Endothelial cell of umbilical vein (primary cell): Measurements from ENCODE around the gene USB1.

Source experiments
- CTCF ChIP-seq, 2 donors: IDR thresholded peaks; 1 replicate in 1 of 2; 2 replicates in 1 of 2; pipeline ENCODE4 v1.5.1; 2011; ENCODE audit warnings: low read length in 2 of 2, mild to moderate bottlenecking in 2 of 2, moderate library complexity in 2 of 2, control low read depth in 1 of 2, inconsistent platforms in 1 of 2, low read depth in 1 of 2; ENCODE audit not compliant: insufficient read depth in 1 of 2; ENCODE audit errors: extremely low read depth in 1 of 2
- MYC ChIP-seq: IDR thresholded peaks from one replicate; pipeline ENCODE4 v1.6.1; 2011; ENCODE audit warnings: mild to moderate bottlenecking, low read depth, low read length
- POLR2A ChIP-seq: IDR thresholded peaks from 2 replicates; pipeline ENCODE4 v1.6.1; 2012; ENCODE audit warnings: low read depth, mild to moderate bottlenecking, control low read depth, low read length
- POLR2AphosphoS5 ChIP-seq: IDR thresholded peaks from 2 replicates; pipeline ENCODE4 v1.6.1; 2012; ENCODE audit warnings: low read depth, mild to moderate bottlenecking, control low read depth, low read length, moderate library complexity; ENCODE audit not compliant: insufficient read depth

- TF ChIP-seq POLR2A (no peak), POLR2AphosphoS5 (no peak), CTCF (IDR thresholded peaks at IDR 0.05; ENCODE audit: extremely low read depth in 1 of 2, insufficient read depth in 1 of 2, low read depth in 1 of 2, low read length in 2 of 2) (no peak), MYC (no peak)
These were observed 39.7 kb upstream of the USB1 start for GRCh38 chr16:57961538-57961937.
